Measurements from ENCODE around the gene LRMDA.
"Not testable (repeated sequence)": the region's sequence is repeated elsewhere in the genome, so short reads cannot be mapped to it uniquely, and the experiment has no call there.

LRMDA gene

DNA sequence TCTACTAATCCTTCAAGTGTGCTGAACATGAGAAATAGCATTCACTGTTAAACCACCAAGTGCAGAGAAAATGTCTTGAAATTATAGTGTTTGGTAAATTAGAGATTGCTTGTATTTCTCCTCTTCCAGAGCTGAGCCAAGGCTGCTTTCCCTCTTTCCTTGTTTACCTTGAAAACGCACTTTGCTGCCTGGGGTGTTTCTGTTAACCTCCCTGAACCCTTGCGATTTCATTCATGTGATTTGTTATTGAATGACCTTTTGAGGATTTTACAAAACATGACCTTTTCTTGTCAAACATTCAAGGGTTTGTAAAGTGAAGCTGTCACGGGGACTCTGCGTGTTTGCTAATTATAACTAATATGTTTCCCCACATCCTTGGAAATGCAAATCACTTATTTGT, 169.4 kb downstream of the LRMDA start:
- no peak for TF ChIP-seq CTCF (conservative IDR thresholded peaks at IDR 0.05; ENCODE audit: low read length)
- H3K4me3 ChIP-seq (ENCODE audit: low read length): no peak overlapping the region
- no peak for DNase-seq (ENCODE audit: low read depth)

DNA sequence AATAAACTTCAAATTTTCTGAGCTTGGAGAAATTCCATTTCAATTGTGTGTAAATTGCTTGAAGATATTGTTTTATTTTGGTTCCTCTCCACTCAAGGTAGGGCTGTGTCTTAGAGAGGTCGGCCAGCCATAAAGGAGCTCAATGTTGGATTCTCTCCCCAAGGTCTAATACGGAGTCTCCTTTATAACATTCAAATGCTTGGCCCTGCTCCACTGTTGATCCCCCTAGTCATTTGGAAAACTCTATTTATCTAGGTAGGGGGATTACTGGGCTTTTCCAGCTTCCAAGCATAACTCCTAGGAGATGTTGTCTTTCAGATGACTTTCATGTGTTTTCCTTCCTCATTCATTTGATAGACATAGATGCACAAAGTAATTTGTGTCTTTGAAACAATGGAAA, 170.9 kb downstream of the LRMDA start:
- TF ChIP-seq CTCF (conservative IDR thresholded peaks at IDR 0.05; ENCODE audit: low read length): no peak
- DNase-seq (ENCODE audit: low read depth): no peak
- H3K4me3 ChIP-seq (ENCODE audit: low read length): no peak overlapping the region

DNA sequence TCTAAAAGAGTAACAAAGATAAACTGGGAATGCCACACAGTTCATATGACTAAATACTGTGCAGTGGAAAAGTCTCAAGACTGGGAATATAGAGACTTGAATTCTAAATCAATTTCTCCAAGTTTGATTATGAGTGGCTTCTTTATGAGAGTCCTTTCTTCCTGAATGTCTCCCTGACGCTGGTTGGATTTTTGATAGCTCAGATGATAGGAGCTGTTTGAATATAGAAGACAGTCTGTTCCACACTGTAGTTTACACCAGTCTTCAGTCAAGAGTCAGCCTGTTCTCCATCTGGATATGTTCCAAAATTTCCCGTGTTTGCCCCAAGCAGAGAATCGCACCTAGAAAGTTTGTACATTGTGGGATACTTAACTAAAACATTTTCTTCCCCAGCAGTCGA, 173.7 kb downstream of the LRMDA start:
- no peak for TF ChIP-seq CTCF (conservative IDR thresholded peaks at IDR 0.05; ENCODE audit: low read length)
- DNase-seq (ENCODE audit: low read depth): no peak
- no peak overlapping the region for H3K4me3 ChIP-seq (ENCODE audit: low read length)

GRCh38 chr10:75605795-75606194, 174.4 kb downstream of the LRMDA start:
- not testable (repeated sequence) for H3K4me3 ChIP-seq (ENCODE audit: low read length); DNase-seq (ENCODE audit: low read depth)

GRCh38 chr10:75606203-75606779, 174.9 kb downstream of the LRMDA start:
- no peak overlapping the region for H3K4me3 ChIP-seq (ENCODE audit: low read length)
- no peak for TF ChIP-seq CTCF (conservative IDR thresholded peaks at IDR 0.05; ENCODE audit: low read length)
- DNase-seq (ENCODE audit: low read depth): no peak

DNA sequence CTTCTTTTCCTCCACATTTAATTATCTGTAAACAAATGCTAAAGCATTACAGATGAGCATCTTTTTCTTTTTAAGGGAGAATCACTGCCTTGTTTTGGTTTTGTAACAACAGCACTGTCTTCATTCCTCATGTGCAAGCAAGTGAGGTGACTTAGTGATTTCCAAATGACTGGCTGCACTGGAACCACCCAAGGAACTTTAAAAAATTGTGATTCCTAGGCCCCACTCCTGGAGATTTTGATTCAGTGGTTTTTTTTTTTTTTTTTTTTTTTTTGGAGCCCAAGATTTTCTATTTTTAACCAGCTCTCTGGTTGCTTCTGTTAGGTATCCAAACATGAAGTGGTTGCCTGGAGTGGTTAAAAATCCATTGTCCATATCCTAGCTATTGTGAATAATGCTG, 176.2 kb downstream of the LRMDA start:
- TF ChIP-seq CTCF (conservative IDR thresholded peaks at IDR 0.05; ENCODE audit: low read length): no peak
- no peak for DNase-seq (ENCODE audit: low read depth)
- H3K4me3 ChIP-seq (ENCODE audit: low read length): no peak overlapping the region

GRCh38 chr10:75610183-75610582, 178.8 kb downstream of the LRMDA start:
- no peak for TF ChIP-seq CTCF (conservative IDR thresholded peaks at IDR 0.05; ENCODE audit: low read length)
- no peak for DNase-seq (ENCODE audit: low read depth)
- H3K4me3 ChIP-seq (ENCODE audit: low read length): no peak overlapping the region

All from AG10803 (cell line).